ENCODE data around the gene SH3PXD2B. TPM values are rescaled to one million over a fixed set of nuclear protein-coding genes. Genes with fewer than 3 reads are reported as not detected.
A peak's percentile ranks its signal among the peaks of the same experiment; 100 is the strongest.

The SH3PXD2B gene
- total RNA-seq, 2 experiments from 2014 or later = 0.10 TPM; not detected in 1

GRCh38 chr5:172420235-172420939 is 33.9 kb downstream of the SH3PXD2B start:
- no peak overlapping the region for H2AFZ ChIP-seq (ENCODE audit: low read length)
- H4K20me1 ChIP-seq (ENCODE audit: insufficient read depth, low read length) = no peaks in the 10 kb centered on the region
- ChIA-PET CTCF (ENCODE audit: unreplicated experiment) (no interaction called here), POLR2A (no interaction called here)
- no peaks in the 10 kb centered on the region for H3K9me3 ChIP-seq (ENCODE audit: low read length)
- no peak overlapping the region for H3K4me2 ChIP-seq (ENCODE audit: low read length)
- H3K36me3 ChIP-seq (ENCODE audit: insufficient read depth, low read length) = no peaks in the 10 kb centered on the region
- intact Hi-C loops (cut with micrococcal nuclease; ENCODE audit: unreplicated experiment) = no loop called here
- no peak for TF ChIP-seq CTCF (conservative IDR thresholded peaks at IDR 0.05; ENCODE audit: low read length)
- TF ChIP-seq EZH2phosphoT487 (IDR thresholded peaks at IDR 0.05; ENCODE audit: borderline replicate concordance, low read depth, low read length) = no peak
- peak; percentile 27 for DNase-seq (ENCODE audit: low spot score)
- H3K27ac ChIP-seq (ENCODE audit: low read depth, low read length, poor library complexity, severe bottlenecking) = no peak overlapping the region
- no peaks in the 10 kb centered on the region for H3K9me2 ChIP-seq (ENCODE audit: insufficient read depth, low read length)
- no peak overlapping the region for H3K4me3 ChIP-seq (ENCODE audit: low read depth, low read length, poor library complexity, severe bottlenecking)
- H3K79me2 ChIP-seq (ENCODE audit: insufficient read depth, low read depth, low read length) = no peaks in the 10 kb centered on the region
- H3K4me1 ChIP-seq (ENCODE audit: insufficient read depth, low read length, poor library complexity, severe bottlenecking) = no peaks in the 10 kb centered on the region
- no TSS peak for BruUV-seq (replicated peaks)

DNA sequence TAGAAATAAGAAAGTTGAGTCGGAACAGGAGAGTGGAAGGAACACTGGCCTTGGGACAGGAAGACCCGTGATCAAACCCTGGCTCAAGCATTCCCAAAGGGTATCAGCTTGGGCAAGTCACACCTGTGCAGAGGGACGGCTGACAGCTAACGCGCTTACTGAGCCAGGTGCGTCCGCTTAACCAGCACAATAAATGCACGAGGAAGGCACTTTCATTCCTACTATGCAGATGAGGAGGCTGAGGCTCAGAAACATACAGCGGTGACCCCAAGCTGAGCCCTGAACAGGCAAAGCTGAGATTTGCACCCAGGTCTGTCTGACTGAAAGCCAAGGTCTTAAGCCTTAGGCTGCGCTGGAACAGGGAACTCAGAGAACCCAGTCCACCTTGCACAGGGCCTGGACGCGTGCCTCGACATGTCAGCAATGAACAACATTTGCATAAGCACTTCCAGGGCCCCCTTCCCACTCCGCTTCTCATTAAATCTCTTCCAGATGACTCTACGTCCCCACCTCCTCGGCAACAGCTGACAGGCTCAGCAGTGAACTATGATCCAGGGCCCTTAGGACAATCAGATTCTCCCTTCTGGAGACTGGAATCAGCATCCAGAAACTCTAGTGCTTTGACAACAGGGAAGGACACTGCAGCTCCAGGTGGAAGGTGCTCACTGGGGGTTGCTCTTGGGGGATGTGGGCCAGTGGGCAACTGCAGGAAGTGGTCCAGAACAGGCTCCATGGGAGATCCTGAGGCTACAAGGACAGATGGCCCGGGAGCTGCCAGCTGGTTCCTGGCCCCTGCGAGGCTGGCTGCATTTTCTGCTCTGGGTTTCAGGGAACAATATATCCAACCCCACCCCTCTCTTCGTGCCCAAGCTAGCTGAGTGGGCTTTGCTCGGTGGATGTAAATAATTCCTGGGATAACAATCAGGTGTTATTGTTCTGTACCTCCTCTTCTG is 35.2 kb downstream of the SH3PXD2B start:
- H4K20me1 ChIP-seq (ENCODE audit: insufficient read depth, low read length) = no peaks in the 10 kb centered on the region
- ChIA-PET POLR2A (interaction anchor here (0.6 kb wide), 1 partner anchor 40 kb away, joined by 3 read pairs; no protein-coding TSS in a partner anchor), CTCF (ENCODE audit: unreplicated experiment) (no interaction called here)
- H2AFZ ChIP-seq (ENCODE audit: low read length) = no peak overlapping the region
- no peak overlapping the region for H3K27ac ChIP-seq (ENCODE audit: low read depth, low read length, poor library complexity, severe bottlenecking)
- H3K79me2 ChIP-seq (ENCODE audit: insufficient read depth, low read depth, low read length) = no peaks in the 10 kb centered on the region
- TF ChIP-seq CTCF (conservative IDR thresholded peaks at IDR 0.05; ENCODE audit: low read length) (no peak), EZH2phosphoT487 (IDR thresholded peaks at IDR 0.05; ENCODE audit: borderline replicate concordance, low read depth, low read length) (no peak)
- no peak for DNase-seq (ENCODE audit: low spot score)
- intact Hi-C loops (cut with micrococcal nuclease; ENCODE audit: unreplicated experiment) = no loop called here
- no TSS peak for BruUV-seq (replicated peaks)
- no peaks in the 10 kb centered on the region for H3K36me3 ChIP-seq (ENCODE audit: insufficient read depth, low read length)
- H3K9me2 ChIP-seq (ENCODE audit: insufficient read depth, low read length) = no peaks in the 10 kb centered on the region
- no peak overlapping the region for H3K4me3 ChIP-seq (ENCODE audit: low read depth, low read length, poor library complexity, severe bottlenecking)
- H3K9me3 ChIP-seq (ENCODE audit: low read length) = no peaks in the 10 kb centered on the region
- no peak overlapping the region for H3K4me2 ChIP-seq (ENCODE audit: low read length)
- H3K4me1 ChIP-seq (ENCODE audit: insufficient read depth, low read length, poor library complexity, severe bottlenecking) = no peaks in the 10 kb centered on the region
